ENCODE data around the gene NPTXR. TPM values are rescaled to one million over a fixed set of nuclear protein-coding genes. Genes with fewer than 3 reads are reported as not detected.
"Not testable (repeated sequence)": the region's sequence is repeated elsewhere in the genome, so short reads cannot be mapped to it uniquely, and the experiment has no call there.

NPTXR gene
- total RNA-seq, 1 experiment from 2014 or later, result 12.8 TPM

DNA sequence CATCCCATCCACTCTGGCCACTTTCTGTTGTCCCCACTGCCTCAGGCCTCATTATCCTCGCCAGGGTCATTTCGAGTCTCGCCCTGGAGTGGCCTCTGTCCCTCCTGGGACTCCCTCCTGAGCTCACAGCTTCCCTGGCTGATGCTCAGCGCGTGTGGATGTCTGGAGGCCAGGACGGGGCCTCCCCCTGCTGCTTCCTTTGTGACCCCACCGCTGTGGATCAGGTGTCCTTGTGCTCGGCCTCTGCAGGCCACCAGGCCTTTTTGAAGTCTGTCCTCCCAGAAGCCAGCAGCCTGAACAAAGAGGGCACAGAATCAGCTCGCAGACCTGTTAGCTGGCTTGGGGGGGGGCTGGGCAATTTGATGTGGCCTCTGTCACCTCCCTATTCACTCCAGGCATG is 14.7 kb upstream of the NPTXR start:
- no peak overlapping the region for H2AFZ ChIP-seq (ENCODE audit: low read depth, low read length, poor library complexity, severe bottlenecking)
- BruUV-seq (replicated peaks), result no TSS peak
- no peaks in the 10 kb centered on the region for H3K9me3 ChIP-seq (ENCODE audit: control insufficient read depth in 1 of 2, insufficient read depth in 1 of 2, low read depth in 1 of 2, low read length in 2 of 2)
- no peak for TF ChIP-seq RAD21 (IDR thresholded peaks at IDR 0.05; ENCODE audit: low read depth)
- no peak for TF ChIP-seq ATF3 (IDR thresholded peaks at IDR 0.05)
- TF ChIP-seq, protein P1, sequence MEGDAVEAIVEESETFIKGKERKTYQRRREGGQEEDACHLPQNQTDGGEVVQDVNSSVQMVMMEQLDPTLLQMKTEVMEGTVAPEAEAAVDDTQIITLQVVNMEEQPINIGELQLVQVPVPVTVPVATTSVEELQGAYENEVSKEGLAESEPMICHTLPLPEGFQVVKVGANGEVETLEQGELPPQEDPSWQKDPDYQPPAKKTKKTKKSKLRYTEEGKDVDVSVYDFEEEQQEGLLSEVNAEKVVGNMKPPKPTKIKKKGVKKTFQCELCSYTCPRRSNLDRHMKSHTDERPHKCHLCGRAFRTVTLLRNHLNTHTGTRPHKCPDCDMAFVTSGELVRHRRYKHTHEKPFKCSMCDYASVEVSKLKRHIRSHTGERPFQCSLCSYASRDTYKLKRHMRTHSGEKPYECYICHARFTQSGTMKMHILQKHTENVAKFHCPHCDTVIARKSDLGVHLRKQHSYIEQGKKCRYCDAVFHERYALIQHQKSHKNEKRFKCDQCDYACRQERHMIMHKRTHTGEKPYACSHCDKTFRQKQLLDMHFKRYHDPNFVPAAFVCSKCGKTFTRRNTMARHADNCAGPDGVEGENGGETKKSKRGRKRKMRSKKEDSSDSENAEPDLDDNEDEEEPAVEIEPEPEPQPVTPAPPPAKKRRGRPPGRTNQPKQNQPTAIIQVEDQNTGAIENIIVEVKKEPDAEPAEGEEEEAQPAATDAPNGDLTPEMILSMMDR (IDR thresholded peaks at IDR 0.05 in 2 of 3, conservative IDR thresholded peaks at IDR 0.05 in 1 of 3; ENCODE audit: borderline replicate concordance in 1 of 3, insufficient read depth in 1 of 3, low read depth in 2 of 3, low read length in 2 of 3), result no peak
- no peak for TF ChIP-seq YY1 (IDR thresholded peaks at IDR 0.05; ENCODE audit: extremely low read depth, insufficient replicate concordance, low read depth, low read length)
- no peak for TF ChIP-seq FOSL1 (IDR thresholded peaks at IDR 0.05; ENCODE audit: low read depth)
- no peak for TF ChIP-seq REST (IDR thresholded peaks at IDR 0.05; ENCODE audit: low read depth)
- TF ChIP-seq MAX (IDR thresholded peaks at IDR 0.05), result no peak
- no peak for TF ChIP-seq SRF (IDR thresholded peaks at IDR 0.05; ENCODE audit: low read depth)
- TF ChIP-seq TCF7L2 (IDR thresholded peaks at IDR 0.05; ENCODE audit: borderline replicate concordance, extremely low read depth, insufficient read depth, insufficient read length), result no peak
- no peak for TF ChIP-seq ZFX (IDR thresholded peaks at IDR 0.05)
- no peak for TF ChIP-seq CEBPB (IDR thresholded peaks at IDR 0.05; ENCODE audit: low read depth)
- no peak for TF ChIP-seq JUND (IDR thresholded peaks at IDR 0.05)
- TF ChIP-seq ELF1 (IDR thresholded peaks at IDR 0.05; ENCODE audit: borderline replicate concordance, low read depth), result no peak
- no peak for TF ChIP-seq EGR1 (IDR thresholded peaks at IDR 0.05; ENCODE audit: low read depth)
- no peak for TF ChIP-seq CBX3 (IDR thresholded peaks at IDR 0.05; ENCODE audit: low read depth)
- no peak for TF ChIP-seq EZH2 (IDR thresholded peaks at IDR 0.05)
- no peak overlapping the region for H3K27ac ChIP-seq (ENCODE audit: low read depth, low read length)
- ATAC-seq (no peak), DNase-seq (ENCODE audit: low read depth, low spot score) (no peak)
- CTCF ChIA-PET, result interaction anchor here (1.2 kb wide), 1 partner anchor 11 kb away, joined by 5 read pairs; no protein-coding TSS in a partner anchor
- no peaks in the 10 kb centered on the region for H3K27me3 ChIP-seq (ENCODE audit: insufficient read depth, low read length)
- H3K4me2 ChIP-seq (ENCODE audit: low read length), result no peak overlapping the region
- no peak overlapping the region for H3K4me3 ChIP-seq (replicated peaks in 1 of 2; ENCODE audit: low read depth in 1 of 2, low read length in 2 of 2)
- POLR2A ChIA-PET, result no interaction called here
- H3K36me3 ChIP-seq (ENCODE audit: control insufficient read depth in 1 of 2, insufficient read depth in 2 of 2, low read length in 2 of 2), result no peaks in the 10 kb centered on the region
- RAD21 ChIA-PET (ENCODE audit: low non-redundant PET in 1 of 2, low total read pairs in 2 of 2, uncharacterized antibody in 2 of 2, unreplicated experiment in 2 of 2), result no interaction called here
- H3K4me1 ChIP-seq (ENCODE audit: control insufficient read depth in 1 of 2, insufficient read depth in 2 of 2, low read length in 2 of 2), result peaks cover 3 to 7% of the 10 kb centered on the region in 2 experiments; a peak in 2 of 4 replicates
- H4K20me1 ChIP-seq (ENCODE audit: insufficient read depth), result no peaks in the 10 kb centered on the region
- H3K79me2 ChIP-seq (ENCODE audit: insufficient read depth, low read length), result no peaks in the 10 kb centered on the region
- no peaks in the 10 kb centered on the region for H3K9me2 ChIP-seq (ENCODE audit: insufficient read depth)
- no peak overlapping the region for H3K9ac ChIP-seq (ENCODE audit: low read length)
- intact Hi-C loops (cut with micrococcal nuclease), result no loop called here

GRCh38 chr22:38854476-38854875 is 10.6 kb upstream of the NPTXR start:
- H3K9me3 ChIP-seq (ENCODE audit: control insufficient read depth in 1 of 2, insufficient read depth in 1 of 2, low read depth in 1 of 2, low read length in 2 of 2); intact Hi-C loops (cut with micrococcal nuclease); DNase-seq (ENCODE audit: low read depth, low spot score); H3K9me2 ChIP-seq (ENCODE audit: insufficient read depth); BruUV-seq (replicated peaks); ATAC-seq; H4K20me1 ChIP-seq (ENCODE audit: insufficient read depth); H3K4me3 ChIP-seq (replicated peaks in 1 of 2; ENCODE audit: low read depth in 1 of 2, low read length in 2 of 2); H3K36me3 ChIP-seq (ENCODE audit: control insufficient read depth in 1 of 2, insufficient read depth in 2 of 2, low read length in 2 of 2); H3K4me2 ChIP-seq (ENCODE audit: low read length); H3K27ac ChIP-seq (ENCODE audit: low read depth, low read length); H2AFZ ChIP-seq (ENCODE audit: low read depth, low read length, poor library complexity, severe bottlenecking); H3K9ac ChIP-seq (ENCODE audit: low read length); H3K27me3 ChIP-seq (ENCODE audit: insufficient read depth, low read length); H3K79me2 ChIP-seq (ENCODE audit: insufficient read depth, low read length): not testable (repeated sequence)
- peaks cover 15 to 26% of the 10 kb centered on the region in 2 experiments for H3K4me1 ChIP-seq (ENCODE audit: control insufficient read depth in 1 of 2, insufficient read depth in 2 of 2, low read length in 2 of 2)
- RAD21 ChIA-PET (ENCODE audit: low non-redundant PET in 1 of 2, low total read pairs in 2 of 2, uncharacterized antibody in 2 of 2, unreplicated experiment in 2 of 2), result interaction anchor here in 1 of 2 experiments (0.8 kb wide), 1 partner anchor 86 kb away, joined by 3 read pairs; no protein-coding TSS in a partner anchor
- CTCF ChIA-PET, result interaction anchor here (2.1 kb wide), 1 partner anchor 15 kb away, joined by 20 read pairs; no protein-coding TSS in a partner anchor
- POLR2A ChIA-PET, result interaction anchor here (2.4 kb wide), 1 partner anchor 10 kb away, joined by 9 read pairs; the partner anchor contains the start of gene NPTXR

Measured in HCT116 (cell line).